Endothelial cell (in vitro differentiated cells): ENCODE results near the gene ERI3. TPM values are rescaled to one million over a fixed set of nuclear protein-coding genes. Genes with fewer than 3 reads are reported as not detected.

Experiments
- DNase-seq: peaks from one replicate; pipeline ENCODE4 v3.0.0; 2021; ENCODE audit warnings: low spot score
- H3K27ac Mint-ChIP-seq: one replicate; pipeline ENCODE4 v1.8.0; 2021; ENCODE audit warnings: mixed read lengths, inconsistent platforms; ENCODE audit not compliant: unreplicated experiment
- H3K27me3 Mint-ChIP-seq: one replicate; pipeline ENCODE4 v1.8.0; 2021; ENCODE audit warnings: mild to moderate bottlenecking, moderate library complexity, mixed read lengths, inconsistent platforms; ENCODE audit not compliant: unreplicated experiment
- H3K36me3 Mint-ChIP-seq: one replicate; pipeline ENCODE4 v1.8.0; 2021; ENCODE audit warnings: mild to moderate bottlenecking, low read depth, mixed read lengths, inconsistent platforms; ENCODE audit not compliant: unreplicated experiment
- H3K4me1 Mint-ChIP-seq: one replicate; pipeline ENCODE4 v1.8.0; 2021; ENCODE audit warnings: mild to moderate bottlenecking, mixed read lengths, inconsistent platforms; ENCODE audit not compliant: unreplicated experiment
- H3K4me3 Mint-ChIP-seq: one replicate; pipeline ENCODE4 v1.8.0; 2021; ENCODE audit warnings: mild to moderate bottlenecking, mixed read lengths, inconsistent platforms; ENCODE audit not compliant: unreplicated experiment
- H3K9me3 Mint-ChIP-seq: one replicate; pipeline ENCODE4 v1.8.0; 2021; ENCODE audit warnings: mixed read lengths, inconsistent platforms; ENCODE audit not compliant: unreplicated experiment
- total RNA-seq: library from RNA; stranded (reverse); fragmentation: NEBNext Ultra II Directional; extraction: Animal tissue kit (Norgen Biotek cat#: 25700); gene quantifications from one replicate; pipeline ENCODE4 v1.2.1, GENCODE V29; 2021; ENCODE audit not compliant: unreplicated experiment
- TF ChIP-seq, protein P1 (sequence below): fragments of 200-600 bp; sonication (generic); IDR thresholded peaks from one replicate; pipeline ENCODE4 v1.5.0; 2021; ENCODE audit warnings: antibody characterized with exemption; ENCODE audit not compliant: unreplicated experiment

Gene ERI3
- total RNA-seq, 1 donor from 2014 or later, result 42.6 TPM

- Mint-ChIP-seq H3K27ac (no peak overlapping the region), H3K4me3 (no peak overlapping the region), H3K9me3 (no peaks in the 10 kb centered on the region), H3K36me3 (peaks cover 5% of the 10 kb centered on the region), H3K4me1 (peaks cover 4% of the 10 kb centered on the region), H3K27me3 (no peaks in the 10 kb centered on the region)
- TF ChIP-seq, protein P1, sequence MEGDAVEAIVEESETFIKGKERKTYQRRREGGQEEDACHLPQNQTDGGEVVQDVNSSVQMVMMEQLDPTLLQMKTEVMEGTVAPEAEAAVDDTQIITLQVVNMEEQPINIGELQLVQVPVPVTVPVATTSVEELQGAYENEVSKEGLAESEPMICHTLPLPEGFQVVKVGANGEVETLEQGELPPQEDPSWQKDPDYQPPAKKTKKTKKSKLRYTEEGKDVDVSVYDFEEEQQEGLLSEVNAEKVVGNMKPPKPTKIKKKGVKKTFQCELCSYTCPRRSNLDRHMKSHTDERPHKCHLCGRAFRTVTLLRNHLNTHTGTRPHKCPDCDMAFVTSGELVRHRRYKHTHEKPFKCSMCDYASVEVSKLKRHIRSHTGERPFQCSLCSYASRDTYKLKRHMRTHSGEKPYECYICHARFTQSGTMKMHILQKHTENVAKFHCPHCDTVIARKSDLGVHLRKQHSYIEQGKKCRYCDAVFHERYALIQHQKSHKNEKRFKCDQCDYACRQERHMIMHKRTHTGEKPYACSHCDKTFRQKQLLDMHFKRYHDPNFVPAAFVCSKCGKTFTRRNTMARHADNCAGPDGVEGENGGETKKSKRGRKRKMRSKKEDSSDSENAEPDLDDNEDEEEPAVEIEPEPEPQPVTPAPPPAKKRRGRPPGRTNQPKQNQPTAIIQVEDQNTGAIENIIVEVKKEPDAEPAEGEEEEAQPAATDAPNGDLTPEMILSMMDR, result no peak
- DNase-seq, result no peak
Observed at GRCh38 chr1:44250068-44250781, 104.8 kb downstream of the ERI3 start.

GRCh38 chr1:44249543-44249942 is 105.5 kb downstream of the ERI3 start:
- Mint-ChIP-seq H3K9me3 (no peaks in the 10 kb centered on the region), H3K36me3 (peaks cover 6% of the 10 kb centered on the region), H3K4me1 (peaks cover 4% of the 10 kb centered on the region), H3K4me3 (no peak overlapping the region), H3K27me3 (peaks cover 5% of the 10 kb centered on the region), H3K27ac (no peak overlapping the region)
- TF ChIP-seq, protein P1, result no peak
- no peak for DNase-seq

DNA sequence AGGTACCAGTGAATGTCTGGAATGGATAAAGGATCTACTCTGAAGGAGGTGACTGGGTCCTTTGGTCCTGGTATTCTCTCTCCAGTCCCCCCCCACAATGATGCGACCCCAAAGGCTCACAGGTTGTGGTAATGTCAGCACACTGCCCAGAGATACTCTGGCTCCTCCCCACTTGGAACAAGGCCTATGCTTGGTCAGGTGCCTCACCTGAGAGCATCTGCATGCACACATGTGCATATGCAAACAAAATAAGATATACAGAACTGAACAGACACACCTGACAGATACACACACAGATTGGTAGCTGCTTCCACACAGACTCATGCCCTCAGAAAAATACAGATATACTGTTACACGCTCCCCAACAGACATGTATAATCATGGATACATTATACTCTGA is 108.3 kb downstream of the ERI3 start:
- Mint-ChIP-seq H3K9me3 (no peaks in the 10 kb centered on the region), H3K36me3 (peaks cover 16% of the 10 kb centered on the region), H3K4me1 (peaks cover 10% of the 10 kb centered on the region), H3K27me3 (peaks cover 11% of the 10 kb centered on the region), H3K27ac (no peak overlapping the region), H3K4me3 (no peak overlapping the region)
- TF ChIP-seq, protein P1, result no peak
- DNase-seq, result no peak

- H3K36me3 Mint-ChIP-seq, result peaks cover 23% of the 10 kb centered on the region
- TF ChIP-seq, protein P1, result no peak
- peaks cover 11% of the 10 kb centered on the region for H3K27me3 Mint-ChIP-seq
- no peak for DNase-seq
- no peaks in the 10 kb centered on the region for H3K9me3 Mint-ChIP-seq
- no peak overlapping the region for H3K4me3 Mint-ChIP-seq
- peaks cover 15% of the 10 kb centered on the region for H3K4me1 Mint-ChIP-seq
- no peak overlapping the region for H3K27ac Mint-ChIP-seq
Observed at GRCh38 chr1:44244986-44245385, 110.1 kb downstream of the ERI3 start.

DNA sequence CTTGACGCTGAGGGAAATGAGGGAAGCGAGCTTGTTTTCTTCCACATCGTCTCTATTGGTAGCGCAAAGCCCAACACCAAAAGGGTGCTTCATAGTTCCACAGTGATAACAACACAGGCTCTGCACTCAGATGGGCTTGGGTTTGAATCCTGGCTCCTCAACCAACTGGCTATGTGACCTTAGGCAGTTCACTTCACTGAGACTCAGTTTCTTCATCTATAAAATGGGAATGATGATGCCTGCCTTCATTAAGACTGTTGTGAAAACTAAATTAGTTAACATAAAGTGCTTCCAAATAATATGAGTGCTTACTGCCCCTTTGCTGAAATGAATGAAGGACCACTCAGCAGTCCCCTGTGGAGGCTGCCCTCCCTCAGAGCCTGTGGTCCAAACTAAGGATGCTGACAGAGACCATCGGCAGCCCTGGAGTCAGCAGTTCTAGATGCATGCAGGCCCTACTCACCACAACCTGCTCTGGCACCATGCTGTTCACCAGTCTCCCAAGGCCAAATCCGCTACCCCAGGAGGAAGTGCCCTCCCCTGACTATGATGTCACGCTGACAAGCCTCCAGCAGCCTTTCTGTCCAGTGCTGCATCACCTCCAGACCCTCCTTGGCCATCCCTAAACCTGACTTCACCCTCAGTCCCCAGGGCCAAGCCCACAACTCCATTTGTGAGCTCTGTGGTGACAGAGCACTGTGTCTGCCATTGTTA is 111.1 kb downstream of the ERI3 start:
- Mint-ChIP-seq H3K4me1 (peaks cover 21% of the 10 kb centered on the region), H3K4me3 (no peak overlapping the region), H3K9me3 (no peaks in the 10 kb centered on the region), H3K27ac (no peak overlapping the region), H3K36me3 (peaks cover 23% of the 10 kb centered on the region), H3K27me3 (peaks cover 11% of the 10 kb centered on the region)
- TF ChIP-seq, protein P1, result no peak
- DNase-seq, result no peak
